ENCODE results near the gene ADCY1.
"Not testable (repeated sequence)": the region's sequence is repeated elsewhere in the genome, so short reads cannot be mapped to it uniquely, and the experiment has no call there.

GRCh38 chr7:45725231-45725630, 151.1 kb downstream of the ADCY1 start:
- TF ChIP-seq POLR2A (IDR thresholded peaks at IDR 0.05; ENCODE audit: low read depth, low read length); CTCF (IDR thresholded peaks at IDR 0.05; ENCODE audit: extremely low read depth in 1 of 2, insufficient read depth in 1 of 2, low read depth in 1 of 2, low read length in 2 of 2); EZH2 (IDR thresholded peaks at IDR 0.05; ENCODE audit: borderline replicate concordance, low read depth, low read length, severe bottlenecking); MYC (IDR thresholded peaks at IDR 0.05; ENCODE audit: low read depth, low read length); JUN (IDR thresholded peaks at IDR 0.05; ENCODE audit: borderline replicate concordance, insufficient read depth, insufficient read length, low read depth); POLR2AphosphoS5 (IDR thresholded peaks at IDR 0.05; ENCODE audit: insufficient read depth, low read depth, low read length); FOS (IDR thresholded peaks at IDR 0.05; ENCODE audit: borderline replicate concordance, insufficient read depth, low read length); GATA2 (IDR thresholded peaks at IDR 0.05; ENCODE audit: insufficient read depth, insufficient read length, low read depth, low read length): not testable (repeated sequence)
- TF ChIP-seq, protein P1, sequence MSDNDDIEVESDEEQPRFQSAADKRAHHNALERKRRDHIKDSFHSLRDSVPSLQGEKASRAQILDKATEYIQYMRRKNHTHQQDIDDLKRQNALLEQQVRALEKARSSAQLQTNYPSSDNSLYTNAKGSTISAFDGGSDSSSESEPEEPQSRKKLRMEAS (IDR thresholded peaks at IDR 0.05; ENCODE audit: insufficient read depth, insufficient read length): not testable (repeated sequence)

All from endothelial cell of umbilical vein (primary cell).